HCT116 (cell line): Measurements from ENCODE around the gene TPRKB. TPM values are rescaled to one million over a fixed set of nuclear protein-coding genes. Genes with fewer than 3 reads are reported as not detected.
"Not testable (repeated sequence)": the region's sequence is repeated elsewhere in the genome, so short reads cannot be mapped to it uniquely, and the experiment has no call there.

ENCODE experiments used
- ATAC-seq: fragments of 200-7000 bp; cut with Tn5 transposase; 2 replicates; pipeline ENCODE4 v1.9.1; 2020; ENCODE audit warnings: mild to moderate bottlenecking, moderate library complexity
- BruUV-seq: library from RNA; stranded (reverse); fragments of 400-500 nt; replicated peaks from 2 replicates; lab custom pipeline; 2021; lab: Mats Ljungman, UMichigan
- CTCF ChIA-PET: fragments of 300-600 bp; sonication (Branson Sonifier 250); formaldehyde crosslinking; loops from one replicate; lab custom pipeline; 2021; ENCODE audit warnings: antibody characterized with exemption; lab: Charles Lee
- POLR2A ChIA-PET: fragments of 300-600, 350-600 bp; sonication (Branson Sonifier 250); formaldehyde crosslinking; loops from one replicate; lab custom pipeline; 2021; ENCODE audit warnings: antibody characterized with exemption; lab: Charles Lee
- RAD21 ChIA-PET, 2 experiments: fragments of 300-600 bp; sonication (Branson Sonifier 250); formaldehyde crosslinking; loops; one replicate each; lab custom pipeline; 2023; ENCODE audit warnings: low total read pairs in 2 of 2; ENCODE audit not compliant: uncharacterized antibody in 2 of 2, unreplicated experiment in 2 of 2, low non-redundant PET in 1 of 2; lab: Charles Lee
- DNase-seq: peaks from one replicate; pipeline ENCODE4 v3.0.0-alpha.2; 2010; ENCODE audit warnings: low read depth, low spot score
- H2AFZ ChIP-seq: fragments of 200-600 bp; shearing (Covaris generic), sonication (generic); 2 replicates; pipeline ENCODE4 v1.6.1; 2017; ENCODE audit warnings: low read depth, mixed run types, mixed read lengths, antibody characterized with exemption, low read length; ENCODE audit not compliant: poor library complexity, severe bottlenecking
- H3K27ac ChIP-seq: 2 replicates; pipeline ENCODE4 v1.5.1; 2012; ENCODE audit warnings: low read depth, low read length
- H3K27me3 ChIP-seq: fragments of 200-600 bp; sonication (generic); 2 replicates; pipeline ENCODE4 v1.6.1; 2016; ENCODE audit warnings: mixed run types, low read length, mixed read lengths; ENCODE audit not compliant: insufficient read depth
- H3K36me3 ChIP-seq, 2 experiments: fragments of 200-500 bp in 1 of 2; fragments of 200-600 bp in 1 of 2; sonication (Bioruptor generic) in 1 of 2; sonication (generic) in 1 of 2; 2 replicates each; pipeline versions ENCODE4 v1.5.1 to v1.6.1; 2014 to 2016; ENCODE audit warnings: low read length in 2 of 2, inconsistent platforms in 1 of 2, mixed read lengths in 1 of 2, mixed run types in 1 of 2; ENCODE audit not compliant: insufficient read depth in 2 of 2, control insufficient read depth in 1 of 2
- H3K4me1 ChIP-seq, 2 experiments: fragments of 200-600 bp in 1 of 2; sonication (generic) in 1 of 2; 2 replicates each; pipeline versions ENCODE4 v1.5.1 to v1.6.1; 2012 to 2017; ENCODE audit warnings: low read length in 2 of 2, inconsistent platforms in 1 of 2, mild to moderate bottlenecking in 1 of 2, mixed read lengths in 1 of 2, mixed run types in 1 of 2, moderate library complexity in 1 of 2; ENCODE audit not compliant: insufficient read depth in 2 of 2, control insufficient read depth in 1 of 2
- H3K4me2 ChIP-seq: fragments of 200-600 bp; sonication (generic); 2 replicates; pipeline ENCODE4 v1.6.1; 2017; ENCODE audit warnings: mixed run types, low read length, mixed read lengths
- H3K4me3 ChIP-seq, 2 experiments: fragments of 200-600 bp in 1 of 2; sonication (generic) in 1 of 2; replicated peaks in 1 of 2; 2 replicates each; pipeline ENCODE4 v1.5.1; 2011 to 2016; ENCODE audit warnings: low read length in 2 of 2, control low read depth in 1 of 2, low read depth in 1 of 2, mild to moderate bottlenecking in 1 of 2, mixed read lengths in 1 of 2, mixed run types in 1 of 2
- H3K79me2 ChIP-seq: fragments of 200-600 bp; sonication (generic); 2 replicates; pipeline ENCODE4 v1.6.1; 2017; ENCODE audit warnings: mild to moderate bottlenecking, mixed run types, low read length, moderate library complexity, mixed read lengths; ENCODE audit not compliant: insufficient read depth
- H3K9ac ChIP-seq: fragments of 200-600 bp; sonication (generic); 2 replicates; pipeline ENCODE4 v1.6.1; 2016; ENCODE audit warnings: low read length, mixed read lengths
- H3K9me2 ChIP-seq: fragments of 200-600 bp; sonication (generic), shearing (Covaris generic); 2 replicates; pipeline ENCODE4 v1.6.1; 2017; ENCODE audit warnings: mixed run types, mild to moderate bottlenecking, moderate library complexity; ENCODE audit not compliant: insufficient read depth
- H3K9me3 ChIP-seq, 2 experiments: fragments of 200-500 bp in 1 of 2; fragments of 200-600 bp in 1 of 2; sonication (Bioruptor generic) in 1 of 2; sonication (generic) in 1 of 2; 2 replicates each; pipeline ENCODE4 v1.6.1; 2014 to 2017; ENCODE audit warnings: low read length in 2 of 2, mixed read lengths in 2 of 2, inconsistent platforms in 1 of 2, low read depth in 1 of 2, mild to moderate bottlenecking in 1 of 2, mixed run types in 1 of 2, moderate library complexity in 1 of 2; ENCODE audit not compliant: control insufficient read depth in 1 of 2, insufficient read depth in 1 of 2
- H4K20me1 ChIP-seq: fragments of 200-600 bp; sonication (generic), shearing (Covaris generic); 2 replicates; pipeline ENCODE4 v1.6.1; 2017; ENCODE audit warnings: mixed run types, mild to moderate bottlenecking, moderate library complexity; ENCODE audit not compliant: insufficient read depth
- CTCF ChIP-seq, 3 experiments: fragments of 200-600 bp in 1 of 3; sonication (generic) in 1 of 3; IDR thresholded peaks in 2 of 3; conservative IDR thresholded peaks in 1 of 3; 2 replicates each; pipeline ENCODE4 v1.5.1; 2012 to 2017; ENCODE audit warnings: low read depth in 2 of 3, low read length in 2 of 3, antibody characterized with exemption in 1 of 3, borderline replicate concordance in 1 of 3, control low read depth in 1 of 3, mild to moderate bottlenecking in 1 of 3, mixed read lengths in 1 of 3, mixed run types in 1 of 3, moderate library complexity in 1 of 3; ENCODE audit not compliant: insufficient read depth in 1 of 3
- RAD21 ChIP-seq: IDR thresholded peaks from 2 replicates; pipeline ENCODE4 v1.6.1; 2012; ENCODE audit warnings: low read depth, mild to moderate bottlenecking
- intact Hi-C: fragments of 100-400 bp; cut with micrococcal nuclease; formaldehyde crosslinking; loops from 2 replicates; pipeline ENCODE4 v1.10.0; 2022
- total RNA-seq: library from RNA; stranded (reverse); gene quantifications from one replicate; pipeline ENCODE4 v1.2.1, GENCODE V29; 2021; ENCODE audit not compliant: unreplicated experiment

The TPRKB gene
- total RNA-seq, 1 experiment from 2014 or later: 42.5 TPM

DNA sequence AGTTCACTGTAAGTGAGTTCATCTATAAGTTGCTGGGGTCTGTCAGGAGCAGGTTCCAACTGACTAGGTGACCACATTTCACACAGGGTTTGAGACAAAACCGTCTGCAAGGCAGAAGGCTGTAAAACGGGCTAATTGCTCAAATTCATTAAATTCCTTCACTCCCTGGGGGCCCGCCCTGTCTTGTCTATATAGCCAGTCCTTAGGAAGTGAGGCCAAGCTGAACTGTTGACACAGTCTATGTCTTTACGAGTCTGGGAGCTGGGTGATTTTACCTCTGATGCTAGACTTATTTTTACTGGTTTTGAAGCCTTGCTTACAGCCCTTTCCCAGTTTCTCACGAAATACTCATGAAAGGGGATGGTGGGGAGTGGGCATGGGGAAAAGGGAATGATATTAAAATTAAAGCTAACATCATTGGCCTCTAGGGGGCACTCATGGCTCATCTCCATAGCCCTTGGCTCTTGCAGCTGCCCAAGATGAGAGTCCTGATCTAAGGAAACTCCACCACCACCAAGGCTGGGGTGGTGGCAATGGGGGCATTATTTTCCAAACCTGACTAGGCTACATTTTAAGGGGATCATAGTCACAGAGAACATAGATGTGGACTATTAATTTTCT is 57.1 kb downstream of the TPRKB start:
- BruUV-seq, H3K9ac ChIP-seq, H3K4me3 ChIP-seq, H3K4me1 ChIP-seq, POLR2A ChIA-PET, H3K79me2 ChIP-seq, H3K27me3 ChIP-seq, H3K9me2 ChIP-seq, H2AFZ ChIP-seq, RAD21 ChIA-PET, H4K20me1 ChIP-seq, H3K36me3 ChIP-seq, H3K27ac ChIP-seq, H3K4me2 ChIP-seq, H3K9me3 ChIP-seq: not testable (repeated sequence)
- intact Hi-C loops: loop anchor here (5.0 kb wide), 1 partner anchor 302 kb away; the partner anchor contains the start of gene TET3
- DNase-seq: peak; percentile 16
- CTCF ChIA-PET: interaction anchor here (0.8 to 1.4 kb wide), 10 partner anchors 10 to 711 kb away, joined by 3 to 8 read pairs (median 4); partner anchors contain the start of genes STAMBP and TPRKB
- peak; percentile 67 for ATAC-seq
- peak; percentile 73 for TF ChIP-seq RAD21
- peak; percentile 45 to 64 (median 49); a peak in 5 of 6 replicates for TF ChIP-seq CTCF (IDR thresholded peaks at IDR 0.05 in 2 of 3, conservative IDR thresholded peaks at IDR 0.05 in 1 of 3; ENCODE audit: borderline replicate concordance in 1 of 3, insufficient read depth in 1 of 3, low read depth in 2 of 3, low read length in 2 of 3)

Other genes starting within 250 kb of the TPRKB start
- not detected for gene NAT8, start 94.9 kb downstream of the TPRKB start, total RNA-seq
- gene DUSP11, start 42.8 kb upstream of the TPRKB start, total RNA-seq: 22.9 TPM
- gene C2orf78, start 46.8 kb upstream of the TPRKB start, total RNA-seq: 1.5 TPM
- 45.2 TPM for gene STAMBP, start 91.6 kb upstream of the TPRKB start, total RNA-seq
- 0.89 TPM for gene ACTG2, start 155.7 kb upstream of the TPRKB start, total RNA-seq
- 100 TPM for gene DGUOK, start 189.5 kb upstream of the TPRKB start, total RNA-seq
- 15.4 TPM for gene TET3, start 247.6 kb upstream of the TPRKB start, total RNA-seq